HG03565 (cell line): ENCODE results near the gene SSBP4.
"Not testable (repeated sequence)": the region's sequence is repeated elsewhere in the genome, so short reads cannot be mapped to it uniquely, and the experiment has no call there.

Source experiments
- ATAC-seq: cut with Tn5 transposase; IDR thresholded peaks from one replicate; pipeline ENCODE4 v1.9.1; 2021; ENCODE audit warnings: mild to moderate bottlenecking, moderate library complexity; ENCODE audit not compliant: unreplicated experiment

The SSBP4 gene

DNA sequence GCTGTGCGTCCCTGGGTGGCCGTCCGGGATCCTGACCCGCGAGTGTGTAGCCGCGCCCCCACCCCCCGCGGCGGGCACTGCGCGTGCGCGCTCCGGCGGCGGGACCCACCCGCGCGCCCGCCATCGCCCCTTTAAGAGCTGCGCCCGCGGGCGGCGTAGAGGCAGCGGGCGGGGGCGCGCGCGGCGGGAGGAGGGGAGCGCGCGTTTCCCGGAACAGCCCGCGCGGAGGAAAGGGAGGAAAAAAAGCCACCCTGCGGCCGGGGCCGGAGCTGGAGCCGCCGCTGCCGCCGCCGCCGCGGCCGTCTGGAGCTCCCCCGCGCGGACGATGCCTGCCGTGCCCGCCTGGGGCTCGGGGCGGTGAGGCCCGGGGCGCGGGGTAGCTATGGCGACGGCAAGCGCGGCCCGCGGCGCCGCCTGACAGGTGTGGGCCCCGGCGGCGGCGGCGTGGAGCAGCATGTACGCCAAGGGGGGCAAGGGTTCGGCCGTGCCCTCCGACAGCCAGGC lies at the start of gene SSBP4:
SSBP4 (plus strand) TSS at position 204 of the 504 bp plus-strand sequence; CDS start at position 455, 251 bp downstream.
- peak; percentile 32 for ATAC-seq

DNA sequence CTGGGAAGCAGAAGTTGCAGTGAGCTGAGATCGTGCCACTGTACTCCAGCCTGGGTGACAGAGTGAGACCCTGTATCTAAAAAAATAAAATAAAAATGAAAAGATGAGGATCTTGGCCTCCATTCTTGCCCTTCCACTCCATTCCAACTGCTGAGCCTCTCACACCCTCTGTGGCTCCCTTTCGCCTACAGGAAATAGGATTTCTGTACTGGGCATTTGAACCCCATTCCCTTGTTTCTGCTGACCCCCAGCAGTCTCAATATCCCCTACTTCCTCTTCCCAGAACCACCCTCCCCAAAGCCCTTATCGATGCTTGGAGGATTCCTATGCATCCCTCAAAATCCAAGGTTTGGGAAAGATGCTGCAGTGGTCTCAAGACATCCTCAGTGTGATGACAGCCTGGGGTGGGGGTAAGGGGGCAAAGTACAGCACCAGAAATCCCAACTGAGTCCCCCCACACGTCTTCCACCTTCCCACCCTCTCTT lies 45.7 kb upstream of the SSBP4 start:
- no peak for ATAC-seq

DNA sequence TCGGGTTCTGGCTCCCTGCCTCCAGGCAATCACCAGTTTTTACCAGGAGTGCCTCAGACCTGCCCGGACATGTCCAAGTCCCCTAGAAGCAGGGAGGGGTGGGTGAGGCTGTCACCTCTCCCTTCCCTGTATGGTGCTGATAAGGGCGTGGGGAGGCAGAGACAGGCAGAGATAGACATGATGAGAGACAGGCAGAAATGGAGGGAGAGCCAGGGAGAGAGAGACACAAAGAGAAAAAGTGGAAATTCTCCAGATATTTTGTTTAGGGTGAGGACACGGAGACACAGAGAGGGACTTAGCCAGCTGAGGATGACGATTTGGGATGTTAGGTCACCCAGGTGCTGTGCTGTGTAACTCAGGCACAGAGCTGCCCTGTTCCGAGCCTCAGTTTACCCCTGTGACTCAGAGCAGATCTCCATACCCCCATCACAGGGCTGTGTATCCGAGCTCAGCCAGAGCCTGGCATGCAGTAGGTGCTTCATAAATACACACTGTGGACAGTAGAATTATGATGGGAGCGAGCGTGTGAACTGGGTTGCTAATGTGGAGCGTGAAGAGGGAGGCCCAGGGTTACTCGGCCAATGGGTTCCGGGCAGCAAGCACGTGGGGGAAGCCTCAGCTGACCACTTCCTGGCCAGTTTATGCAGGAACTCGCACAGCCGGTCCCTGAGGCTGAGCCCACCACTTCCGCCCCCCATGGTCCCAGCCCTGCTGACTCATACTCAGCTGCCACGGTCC lies 45.1 kb upstream of the SSBP4 start:
- ATAC-seq, result peak; percentile 67

DNA sequence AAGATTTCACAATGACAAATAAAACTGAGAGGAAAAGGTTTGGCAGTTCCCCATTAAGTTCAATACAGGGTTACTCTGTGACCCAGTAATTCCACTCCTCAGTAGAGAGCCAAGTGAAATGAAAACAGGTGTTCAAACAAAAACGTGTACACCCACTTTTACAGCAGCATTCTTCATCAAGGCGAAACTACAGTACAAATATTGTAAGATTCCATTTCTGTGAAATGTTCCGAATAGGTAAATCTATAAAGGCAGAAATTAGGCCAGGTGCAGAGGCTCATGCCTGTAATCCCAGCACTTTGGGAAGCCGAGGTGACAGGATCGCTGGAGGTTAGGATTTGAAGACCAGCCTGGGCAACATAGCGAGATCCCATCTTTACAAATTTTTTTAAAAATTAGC lies 42.2 kb upstream of the SSBP4 start:
- ATAC-seq, result no peak

DNA sequence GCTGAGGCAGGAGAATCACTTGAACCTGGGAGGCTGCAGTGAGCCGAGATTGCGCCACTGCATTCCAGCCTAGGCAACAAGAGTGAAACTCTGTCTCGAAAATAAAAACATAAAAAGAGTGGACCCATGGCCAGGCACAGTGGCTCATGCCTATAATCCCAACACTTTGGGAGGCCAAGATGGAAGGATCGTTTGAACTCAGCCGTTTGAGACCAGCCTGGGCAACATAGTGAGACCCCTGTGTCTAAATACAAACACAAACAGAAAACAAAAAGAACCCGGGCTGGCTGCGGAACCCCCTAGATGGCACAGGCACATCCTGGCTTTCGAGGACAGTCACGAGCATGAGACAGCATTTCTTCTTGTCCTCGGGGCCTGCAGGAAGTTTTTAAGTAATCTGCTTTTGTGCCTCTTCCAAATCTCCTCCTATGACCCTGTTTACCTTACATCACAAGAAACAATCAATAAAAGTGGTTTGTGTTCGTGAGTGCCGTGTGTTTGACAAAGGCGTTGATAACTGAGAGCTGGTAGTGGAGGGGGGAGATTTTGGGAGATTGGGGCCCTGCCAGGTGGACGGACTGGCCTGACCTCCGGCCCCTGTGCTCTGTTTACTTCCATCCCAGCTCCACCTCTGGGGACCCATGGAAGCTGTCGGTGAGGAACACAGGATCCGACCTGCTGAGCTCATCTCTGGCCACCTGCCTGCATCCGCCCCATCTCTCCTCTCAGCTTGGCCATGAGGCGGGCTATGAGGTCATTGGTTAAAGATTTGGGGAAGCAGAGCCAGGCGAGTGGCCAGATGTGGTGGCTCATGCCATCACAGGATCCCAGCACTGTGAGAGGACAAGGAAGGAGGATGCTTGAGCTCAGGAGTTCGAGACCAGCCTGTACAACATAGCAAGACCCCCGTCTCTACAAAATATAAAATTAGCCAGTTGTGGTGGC lies 39.1 kb upstream of the SSBP4 start:
- ATAC-seq, result no peak

DNA sequence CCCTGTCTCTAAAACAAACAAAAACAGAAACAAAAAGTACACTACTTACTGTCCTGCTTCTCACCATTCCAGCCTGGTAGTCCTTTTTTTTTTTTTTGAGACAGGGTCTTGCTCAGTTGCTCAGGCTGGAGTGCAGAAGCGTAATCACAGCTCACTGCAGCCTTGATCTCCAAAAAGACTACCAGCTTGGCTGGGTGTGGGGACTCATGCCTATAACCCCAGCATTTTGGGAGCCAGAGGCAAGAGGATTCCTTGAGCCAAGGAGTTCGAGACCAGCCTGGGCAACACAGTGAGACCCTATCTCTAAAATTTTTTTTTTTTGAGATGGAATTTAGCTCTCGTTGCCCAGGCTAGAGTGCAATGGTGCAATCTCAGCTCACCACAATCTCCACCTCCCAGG lies 38.4 kb upstream of the SSBP4 start:
- ATAC-seq, result no peak

DNA sequence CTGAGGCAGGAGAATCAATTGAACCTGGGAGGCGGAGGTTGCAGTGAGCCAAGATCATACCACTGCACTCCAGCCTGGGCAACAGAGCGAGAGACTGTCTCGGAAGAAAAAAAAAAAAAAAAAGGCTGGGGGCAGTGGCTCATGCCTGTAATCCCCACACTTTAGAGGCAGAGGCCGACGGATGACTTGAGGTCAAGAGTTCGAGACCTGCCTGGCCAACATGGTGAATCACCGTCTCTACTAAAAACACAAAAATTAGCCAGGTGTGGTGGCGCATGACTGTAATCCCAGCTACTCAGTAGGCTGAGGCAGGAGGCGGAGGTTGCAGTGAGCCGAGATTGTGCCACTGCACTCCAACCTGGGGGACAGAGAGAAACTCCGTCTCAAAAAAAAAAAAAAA lies 35.6 kb upstream of the SSBP4 start:
- ATAC-seq, result not testable (repeated sequence)

DNA sequence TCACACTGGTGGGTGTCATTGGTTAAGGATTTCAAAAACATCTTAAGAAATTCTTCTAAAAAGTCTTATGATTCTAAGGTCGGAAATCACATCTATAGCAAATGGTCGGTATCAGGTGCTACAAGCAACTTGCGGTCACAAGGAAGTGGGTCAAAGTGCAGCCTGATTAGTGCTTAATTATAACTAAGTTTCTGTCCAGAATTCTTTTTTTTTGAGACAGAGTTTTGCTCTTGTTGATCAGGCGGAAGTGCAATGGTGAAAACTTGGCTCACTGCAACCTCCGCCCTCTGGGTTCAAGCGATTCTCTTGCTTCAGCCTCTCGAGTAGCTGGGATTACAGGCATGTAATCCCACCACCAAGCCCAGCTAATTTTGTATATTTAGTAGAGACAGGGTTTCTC lies 34.4 kb upstream of the SSBP4 start:
- ATAC-seq, result no peak

DNA sequence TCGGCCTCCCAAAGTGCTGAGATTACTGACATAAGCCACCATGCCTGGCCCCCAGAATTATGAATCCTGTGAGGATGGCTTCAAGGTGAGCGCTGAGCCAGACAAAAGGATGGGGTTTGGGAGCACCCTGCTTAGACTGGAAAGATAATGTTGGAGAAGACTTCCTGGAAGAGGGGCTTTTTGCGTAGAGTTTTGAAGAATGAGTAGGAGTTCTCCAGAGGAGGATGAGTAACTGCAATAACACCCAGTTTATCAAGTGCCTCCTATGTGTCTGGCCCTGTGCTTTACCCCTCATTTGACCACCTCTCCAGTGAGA lies 33.9 kb upstream of the SSBP4 start:
- no peak for ATAC-seq

DNA sequence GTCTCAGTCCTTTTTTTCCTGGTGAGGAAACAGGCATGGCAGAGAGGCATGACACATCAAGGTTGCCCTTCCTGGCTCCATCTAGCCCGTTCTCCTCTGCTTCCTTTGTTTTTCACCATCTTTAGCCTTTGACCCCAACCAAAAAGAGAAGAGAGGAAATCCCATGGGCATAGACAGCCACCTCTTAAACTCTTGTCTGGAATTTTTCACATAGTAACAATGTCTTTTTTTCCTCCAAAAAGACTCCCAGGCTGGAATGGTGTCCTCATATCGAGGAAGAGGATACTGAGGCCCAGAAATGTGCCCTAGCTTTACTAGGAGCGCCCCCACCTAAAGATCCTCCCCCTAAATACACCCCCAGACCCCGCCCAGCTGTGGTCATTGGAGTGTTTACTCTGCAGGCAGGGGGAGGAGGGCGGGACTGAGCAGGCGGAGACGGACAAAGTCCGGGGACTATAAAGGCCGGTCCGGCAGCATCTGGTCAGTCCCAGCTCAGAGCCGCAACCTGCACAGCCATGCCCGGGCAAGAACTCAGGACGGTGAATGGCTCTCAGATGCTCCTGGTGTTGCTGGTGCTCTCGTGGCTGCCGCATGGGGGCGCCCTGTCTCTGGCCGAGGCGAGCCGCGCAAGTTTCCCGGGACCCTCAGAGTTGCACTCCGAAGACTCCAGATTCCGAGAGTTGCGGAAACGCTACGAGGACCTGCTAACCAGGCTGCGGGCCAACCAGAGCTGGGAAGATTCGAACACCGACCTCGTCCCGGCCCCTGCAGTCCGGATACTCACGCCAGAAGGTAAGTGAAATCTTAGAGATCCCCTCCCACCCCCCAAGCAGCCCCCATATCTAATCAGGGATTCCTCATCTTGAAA lies 33.3 kb upstream of the SSBP4 start, which contains the start of gene GDF15:
GDF15 (plus strand) TSS at position 484 of the 868 bp plus-strand sequence; CDS start at position 516, 32 bp downstream.
- no peak for ATAC-seq

DNA sequence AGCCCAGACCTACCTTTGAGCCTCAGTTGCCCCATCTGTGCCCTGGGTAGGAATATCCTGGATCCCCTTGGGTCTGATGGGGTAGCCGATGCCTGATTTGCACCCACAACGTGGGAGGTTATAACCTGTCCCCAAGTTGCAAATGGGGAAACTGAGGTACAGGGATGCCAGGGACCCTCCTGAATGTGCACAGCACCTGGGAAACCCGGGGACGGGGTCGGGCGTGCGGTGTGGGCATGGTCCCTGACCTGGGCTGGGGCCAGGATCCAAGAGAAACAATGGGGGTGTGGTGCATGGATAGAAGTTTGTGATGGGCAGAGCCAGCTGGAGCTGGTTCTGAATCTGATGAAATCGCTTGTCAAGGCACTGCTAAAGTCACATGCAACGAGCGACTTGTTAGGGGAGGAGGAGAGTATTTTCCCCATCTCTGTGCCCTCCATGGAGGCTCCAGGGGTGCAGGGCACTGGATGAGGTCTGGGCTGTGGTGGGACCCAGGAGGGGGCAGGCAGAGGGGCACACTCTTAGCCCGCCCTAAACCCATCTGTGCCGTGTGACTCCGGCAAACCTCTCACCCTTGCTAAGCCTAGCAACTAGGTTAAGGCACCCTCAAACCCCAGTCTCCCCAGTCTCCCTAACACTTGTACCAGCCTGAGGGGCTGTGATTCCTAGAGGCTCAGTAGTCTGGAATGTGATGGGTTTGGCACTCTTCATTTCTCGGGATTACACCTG lies 32.5 kb upstream of the SSBP4 start:
- ATAC-seq, result no peak

DNA sequence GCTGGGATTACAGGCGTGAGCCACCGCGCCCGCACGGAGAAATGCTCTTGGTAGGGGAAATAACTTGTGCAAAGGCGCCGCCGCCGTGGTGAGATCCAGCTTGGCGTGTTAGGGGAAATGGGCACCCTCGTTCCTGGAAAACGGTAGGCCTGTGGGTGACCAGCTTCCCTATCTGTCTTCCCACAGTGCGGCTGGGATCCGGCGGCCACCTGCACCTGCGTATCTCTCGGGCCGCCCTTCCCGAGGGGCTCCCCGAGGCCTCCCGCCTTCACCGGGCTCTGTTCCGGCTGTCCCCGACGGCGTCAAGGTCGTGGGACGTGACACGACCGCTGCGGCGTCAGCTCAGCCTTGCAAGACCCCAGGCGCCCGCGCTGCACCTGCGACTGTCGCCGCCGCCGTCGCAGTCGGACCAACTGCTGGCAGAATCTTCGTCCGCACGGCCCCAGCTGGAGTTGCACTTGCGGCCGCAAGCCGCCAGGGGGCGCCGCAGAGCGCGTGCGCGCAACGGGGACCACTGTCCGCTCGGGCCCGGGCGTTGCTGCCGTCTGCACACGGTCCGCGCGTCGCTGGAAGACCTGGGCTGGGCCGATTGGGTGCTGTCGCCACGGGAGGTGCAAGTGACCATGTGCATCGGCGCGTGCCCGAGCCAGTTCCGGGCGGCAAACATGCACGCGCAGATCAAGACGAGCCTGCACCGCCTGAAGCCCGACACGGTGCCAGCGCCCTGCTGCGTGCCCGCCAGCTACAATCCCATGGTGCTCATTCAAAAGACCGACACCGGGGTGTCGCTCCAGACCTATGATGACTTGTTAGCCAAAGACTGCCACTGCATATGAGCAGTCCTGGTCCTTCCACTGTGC lies 30.9 kb upstream of the SSBP4 start:
- peak; percentile 62 for ATAC-seq

DNA sequence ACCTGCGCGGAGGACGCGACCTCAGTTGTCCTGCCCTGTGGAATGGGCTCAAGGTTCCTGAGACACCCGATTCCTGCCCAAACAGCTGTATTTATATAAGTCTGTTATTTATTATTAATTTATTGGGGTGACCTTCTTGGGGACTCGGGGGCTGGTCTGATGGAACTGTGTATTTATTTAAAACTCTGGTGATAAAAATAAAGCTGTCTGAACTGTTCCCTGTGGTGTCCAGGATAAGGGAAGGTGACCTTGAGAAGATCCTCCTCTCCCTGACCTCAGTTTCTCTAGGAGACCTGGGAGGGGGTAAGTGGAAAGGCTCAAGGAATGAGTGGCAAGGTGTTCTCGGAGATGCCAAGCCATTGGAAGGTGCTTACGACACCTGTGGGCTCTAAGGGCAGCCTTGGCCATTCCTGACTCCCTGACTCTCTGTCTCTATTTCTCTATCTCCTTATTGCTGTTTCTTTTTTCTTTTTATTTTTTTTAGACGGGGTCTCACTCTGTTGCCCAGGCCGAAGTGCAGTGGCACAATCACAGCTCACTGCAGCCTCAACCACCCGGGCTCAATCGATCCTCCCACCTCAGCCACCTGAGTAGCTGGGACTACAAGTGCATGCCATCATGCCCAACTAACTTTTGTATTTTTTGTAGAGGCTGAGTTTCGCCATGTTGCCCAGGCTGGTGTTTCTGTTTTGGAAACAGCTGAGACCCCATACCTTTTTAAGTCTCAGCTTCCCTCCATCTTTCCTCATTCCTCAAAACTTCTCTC lies 30.1 kb upstream of the SSBP4 start:
- no peak for ATAC-seq

DNA sequence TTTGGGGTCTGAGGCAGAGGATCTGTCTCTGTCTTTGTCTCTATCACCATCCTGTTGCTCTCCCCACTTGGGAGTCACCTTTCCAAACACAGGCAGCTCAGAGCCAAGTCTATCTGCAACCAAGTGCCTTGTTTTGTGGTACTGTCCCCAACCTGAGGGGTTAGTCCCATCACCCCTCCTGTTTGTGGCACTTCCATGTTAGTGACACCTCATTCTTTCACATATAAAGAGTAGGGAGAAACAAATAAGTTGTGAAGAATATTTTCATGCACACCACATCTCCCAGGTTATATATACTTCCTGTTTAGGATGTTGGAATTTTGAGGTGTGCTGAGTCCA lies 29.5 kb upstream of the SSBP4 start:
- no peak for ATAC-seq

DNA sequence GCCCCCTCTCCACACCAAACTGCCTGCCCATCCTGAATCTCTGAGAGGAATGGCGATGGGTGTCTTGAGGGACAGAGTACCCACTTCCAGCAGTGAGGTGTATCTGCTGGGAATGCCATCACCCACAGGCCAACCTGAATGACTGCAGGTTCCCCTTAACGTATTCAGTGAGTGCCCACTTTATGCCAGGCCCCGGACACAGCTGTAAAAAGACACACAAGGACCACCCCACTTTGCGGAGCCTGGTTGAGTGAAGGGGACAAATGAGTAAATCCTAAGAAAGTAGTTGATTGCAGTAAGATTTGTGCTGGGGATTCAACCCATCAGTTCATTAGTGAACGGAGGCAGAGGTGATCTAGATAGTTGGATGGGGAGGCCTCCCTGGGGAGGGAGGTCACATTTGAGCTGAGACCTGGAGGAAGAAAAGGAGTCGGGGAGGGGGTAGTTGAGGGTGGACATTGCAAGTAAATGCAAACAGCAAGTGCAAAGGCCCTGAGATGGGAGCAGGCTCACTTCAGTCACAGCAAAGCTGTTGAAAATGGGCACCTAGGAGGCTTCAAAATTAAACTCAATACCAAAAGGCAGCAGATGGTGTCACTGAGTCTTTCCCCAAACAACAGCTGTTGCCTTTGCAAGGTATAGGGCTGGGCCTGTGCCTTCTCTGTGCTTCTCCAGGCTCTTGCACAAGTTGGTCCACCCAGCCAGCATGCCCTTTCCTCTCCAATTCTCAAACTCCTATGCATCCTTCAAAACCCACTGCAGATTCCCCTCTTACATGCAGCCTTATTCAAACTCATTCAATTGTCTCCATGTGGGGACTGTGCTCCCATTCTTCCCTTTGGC lies 28.9 kb upstream of the SSBP4 start:
- no peak for ATAC-seq

DNA sequence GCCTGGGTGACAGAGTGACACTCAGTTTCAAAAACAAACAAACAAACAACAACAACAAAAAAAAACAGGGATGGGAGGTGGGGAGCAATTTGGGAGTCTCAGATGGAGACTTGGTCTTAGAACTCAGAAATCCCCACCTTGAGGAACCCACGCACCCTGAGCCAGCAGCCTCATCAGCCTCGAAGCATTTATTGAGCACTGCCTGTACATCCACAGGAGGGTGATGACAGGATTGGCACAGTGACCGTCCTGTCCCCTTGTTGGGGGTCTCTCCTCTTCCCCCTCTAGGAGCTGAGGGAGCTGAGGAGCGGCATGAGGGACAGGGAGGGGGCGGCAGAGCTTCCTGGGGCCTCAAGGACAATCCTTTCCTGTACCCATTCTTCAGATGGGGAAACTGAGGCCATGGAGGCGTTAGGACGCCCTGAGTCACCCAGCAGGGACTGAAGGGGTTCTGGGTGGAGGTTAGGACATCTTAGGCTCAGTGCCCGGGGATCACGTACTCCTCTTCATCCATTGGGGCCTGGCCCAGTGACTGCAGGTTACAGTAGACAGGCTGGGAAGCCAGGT lies 27.6 kb upstream of the SSBP4 start:
- ATAC-seq, result no peak

DNA sequence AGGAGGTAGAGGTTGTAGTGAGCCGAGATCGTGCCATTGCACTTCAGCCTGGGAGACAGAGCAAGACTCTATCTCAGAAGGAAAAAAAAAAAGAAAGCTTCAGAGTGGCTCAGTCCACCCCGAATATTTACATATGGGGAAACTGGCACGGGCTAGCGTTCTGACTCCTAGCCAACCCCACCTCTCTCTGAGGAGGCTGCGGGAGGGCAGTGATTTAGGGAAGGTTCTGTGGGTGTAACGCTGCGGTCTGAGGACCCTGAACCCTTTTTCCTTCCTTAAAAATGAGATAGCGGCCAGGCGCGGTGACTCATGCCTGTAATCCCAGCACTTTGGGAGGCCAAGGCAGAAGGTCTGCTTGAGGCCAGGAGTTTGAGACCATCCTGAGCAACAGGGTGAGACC lies 26.8 kb upstream of the SSBP4 start:
- no peak for ATAC-seq
